Cardiac muscle cell (in vitro differentiated cells and primary cell): ENCODE measurements around the gene TMEM132D. TPM values are rescaled to one million over a fixed set of nuclear protein-coding genes. Genes with fewer than 3 reads are reported as not detected.

Experiments
- DNase-seq, 2 donors: peaks; one replicate each; pipeline versions ENCODE4 v3.0.0 to v3.0.0-alpha.2; 2010 to 2017; ENCODE audit warnings: low read depth in 1 of 2, low spot score in 1 of 2
- H3K27ac ChIP-seq: fragments of 200-600 bp; sonication (generic); 2 replicates; pipeline ENCODE4 v1.5.1; 2016
- H3K27me3 ChIP-seq: fragments of 200-600 bp; sonication (generic); 2 replicates; pipeline ENCODE4 v1.6.0; 2016; ENCODE audit warnings: control low read depth
- H3K36me3 ChIP-seq: fragments of 200-600 bp; sonication (generic); 2 replicates; pipeline ENCODE4 v1.5.1; 2016; ENCODE audit warnings: control low read depth
- H3K4me1 ChIP-seq: fragments of 200-600 bp; sonication (generic); 2 replicates; pipeline ENCODE4 v1.8.1; 2017; ENCODE audit warnings: low read depth, mild to moderate bottlenecking, mixed run types
- H3K4me3 ChIP-seq: fragments of 200-600 bp; sonication (generic); 2 replicates; pipeline ENCODE4 v1.5.1; 2016; ENCODE audit warnings: mild to moderate bottlenecking
- H3K9me3 ChIP-seq: fragments of 200-600 bp; sonication (generic); 2 replicates; pipeline ENCODE4 v1.5.1; 2017; ENCODE audit warnings: low read depth, mild to moderate bottlenecking, control low read depth
- polyA plus RNA-seq: library from polyadenylated mRNA; unstranded; fragments of >200 nt; fragmentation: Nextera tagmentation; extraction: Ambion mirVana; gene quantifications from 2 replicates; pipeline ENCODE4 v1.2.1, GENCODE V29; 2016
- total RNA-seq: library from RNA; depleted of rRNA; stranded (reverse); fragments of >200 nt; gene quantifications from 2 replicates; pipeline ENCODE4 v1.2.3, GENCODE V29; 2016
- TF ChIP-seq, protein P1 (sequence below): IDR thresholded peaks from 2 replicates; pipeline ENCODE4 v1.5.1; 2012; ENCODE audit warnings: low read depth, mild to moderate bottlenecking, low read length

Gene TMEM132D
- total and polyA plus RNA-seq, 2 experiments from 2014 or later, result 0.03 TPM; not detected in 1

DNA sequence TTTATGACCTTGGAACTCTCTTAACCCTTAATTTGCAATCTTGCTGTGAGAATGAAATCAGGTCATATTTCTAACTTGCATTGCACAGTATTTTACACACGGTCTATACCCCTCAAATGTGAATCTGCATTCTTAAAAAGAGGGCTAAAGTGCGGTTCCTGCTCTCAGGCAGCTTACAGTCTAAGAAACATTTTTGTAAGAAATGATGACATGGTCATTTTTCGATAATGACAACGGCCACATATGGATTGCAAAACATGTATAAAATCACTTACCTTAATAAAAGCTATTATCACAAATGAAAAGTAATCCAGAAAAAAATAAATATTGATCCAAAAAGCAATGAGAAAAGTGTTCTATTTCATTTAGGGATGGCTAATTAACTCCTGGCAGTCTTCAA lies 24.8 kb upstream of the TMEM132D start:
- H3K27ac ChIP-seq, result no peak overlapping the region
- H3K36me3 ChIP-seq, result no peaks in the 10 kb centered on the region
- TF ChIP-seq, protein P1, sequence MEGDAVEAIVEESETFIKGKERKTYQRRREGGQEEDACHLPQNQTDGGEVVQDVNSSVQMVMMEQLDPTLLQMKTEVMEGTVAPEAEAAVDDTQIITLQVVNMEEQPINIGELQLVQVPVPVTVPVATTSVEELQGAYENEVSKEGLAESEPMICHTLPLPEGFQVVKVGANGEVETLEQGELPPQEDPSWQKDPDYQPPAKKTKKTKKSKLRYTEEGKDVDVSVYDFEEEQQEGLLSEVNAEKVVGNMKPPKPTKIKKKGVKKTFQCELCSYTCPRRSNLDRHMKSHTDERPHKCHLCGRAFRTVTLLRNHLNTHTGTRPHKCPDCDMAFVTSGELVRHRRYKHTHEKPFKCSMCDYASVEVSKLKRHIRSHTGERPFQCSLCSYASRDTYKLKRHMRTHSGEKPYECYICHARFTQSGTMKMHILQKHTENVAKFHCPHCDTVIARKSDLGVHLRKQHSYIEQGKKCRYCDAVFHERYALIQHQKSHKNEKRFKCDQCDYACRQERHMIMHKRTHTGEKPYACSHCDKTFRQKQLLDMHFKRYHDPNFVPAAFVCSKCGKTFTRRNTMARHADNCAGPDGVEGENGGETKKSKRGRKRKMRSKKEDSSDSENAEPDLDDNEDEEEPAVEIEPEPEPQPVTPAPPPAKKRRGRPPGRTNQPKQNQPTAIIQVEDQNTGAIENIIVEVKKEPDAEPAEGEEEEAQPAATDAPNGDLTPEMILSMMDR, result no peak

DNA sequence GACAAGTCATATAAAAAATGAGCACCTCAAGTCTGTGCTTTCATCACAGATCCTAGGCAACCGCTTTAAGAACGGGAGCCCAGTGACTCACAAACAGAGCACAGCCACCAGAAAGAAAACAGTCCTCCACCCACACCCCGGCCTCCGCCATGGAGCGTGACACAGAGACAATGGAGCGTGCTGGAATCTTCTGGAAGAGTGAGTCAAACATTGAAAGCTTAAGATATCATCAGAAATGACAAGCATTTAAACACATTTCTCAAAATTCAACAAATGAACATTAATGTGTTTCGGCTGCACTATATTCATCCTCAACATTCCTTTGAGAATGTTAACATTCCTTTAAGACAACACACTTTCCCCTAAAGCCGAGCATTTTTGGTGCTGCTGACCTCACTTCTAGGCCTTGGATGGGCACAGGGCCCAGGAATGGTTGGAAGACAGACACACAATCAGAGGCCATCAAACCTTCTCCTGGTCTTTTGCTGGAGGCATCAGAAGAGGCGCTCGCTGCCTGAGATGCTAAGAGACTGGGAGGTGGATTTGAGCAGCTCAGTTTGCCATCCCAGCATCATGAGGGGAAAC lies 23.6 kb upstream of the TMEM132D start:
- no peak for DNase-seq

More for the DNA sequence above, 24.8 kb upstream of the TMEM132D start:
- H3K9me3 ChIP-seq, result no peaks in the 10 kb centered on the region
- no peaks in the 10 kb centered on the region for H3K27me3 ChIP-seq
- H3K4me1 ChIP-seq, result no peaks in the 10 kb centered on the region
- no peak for DNase-seq
- H3K4me3 ChIP-seq, result no peak overlapping the region

DNA sequence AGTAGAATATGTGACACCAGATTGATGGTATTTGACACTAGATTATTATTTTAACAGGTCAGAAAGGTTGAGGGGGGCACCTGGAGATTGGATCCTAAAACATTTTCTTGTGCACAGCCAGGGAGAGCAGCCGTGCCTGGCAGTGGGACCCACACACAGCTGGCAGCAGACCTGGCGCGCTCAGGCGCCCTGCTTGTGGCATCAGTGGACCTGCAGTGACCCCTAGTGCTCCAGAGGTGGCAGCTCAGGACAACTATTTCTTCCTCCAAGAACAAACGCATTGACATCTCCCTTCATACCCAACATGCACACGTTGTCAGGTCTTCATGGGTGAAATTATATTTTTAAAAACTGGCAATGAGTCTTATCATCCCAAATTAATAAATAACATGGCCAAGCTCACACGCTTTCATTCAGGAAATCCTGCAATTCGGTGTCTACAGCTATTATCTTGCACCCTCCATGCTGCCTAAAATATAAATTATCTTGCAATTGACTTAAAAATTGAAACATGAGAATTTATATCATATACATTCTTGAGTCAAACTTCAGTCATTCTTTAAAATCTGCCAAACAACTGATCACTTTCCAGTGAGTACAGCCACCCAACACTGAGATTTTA lies 7.7 kb upstream of the TMEM132D start:
- DNase-seq, result peak; percentile 0 to 76
- Histone ChIP-seq H3K4me1 (no peaks in the 10 kb centered on the region), H3K27ac (no peak overlapping the region), H3K9me3 (no peaks in the 10 kb centered on the region), H3K36me3 (no peaks in the 10 kb centered on the region), H3K4me3 (no peak overlapping the region), H3K27me3 (peaks cover 68% of the 10 kb centered on the region)
- TF ChIP-seq, protein P1, result no peak

More for the DNA sequence above, 23.6 kb upstream of the TMEM132D start:
- Histone ChIP-seq H3K27ac (no peak overlapping the region), H3K36me3 (no peaks in the 10 kb centered on the region), H3K4me1 (no peaks in the 10 kb centered on the region), H3K9me3 (no peaks in the 10 kb centered on the region), H3K27me3 (no peaks in the 10 kb centered on the region), H3K4me3 (no peak overlapping the region)
- TF ChIP-seq, protein P1, result no peak

- Histone ChIP-seq H3K36me3 (no peaks in the 10 kb centered on the region), H3K4me1 (no peaks in the 10 kb centered on the region), H3K27ac (no peak overlapping the region), H3K27me3 (peaks cover 90% of the 10 kb centered on the region), H3K9me3 (no peaks in the 10 kb centered on the region), H3K4me3 (no peak overlapping the region)
- TF ChIP-seq, protein P1, result no peak
- no peak for DNase-seq
These were observed 5.5 kb upstream of the TMEM132D start for GRCh38 chr12:129909051-129910020.

GRCh38 chr12:129903092-129903945 lies 506 bp downstream of the TMEM132D start:
- no peaks in the 10 kb centered on the region for H3K9me3 ChIP-seq
- no peaks in the 10 kb centered on the region for H3K36me3 ChIP-seq
- H3K4me1 ChIP-seq, result no peaks in the 10 kb centered on the region
- peak overlapping the region; percentile 11 for H3K4me3 ChIP-seq
- TF ChIP-seq, protein P1, result no peak
- H3K27me3 ChIP-seq, result peaks cover 99% of the 10 kb centered on the region
- DNase-seq, result no peak
- H3K27ac ChIP-seq, result no peak overlapping the region
